A204.1 (cell line): ENCODE data around the gene CDC73.

Source experiments
- FAIRE-seq: peaks from 2 replicates; lab custom pipeline; 2012; peaks lifted over from hg19 to GRCh38; lab: Jason Lieb, UNC

CDC73 gene

GRCh38 chr1:193121616-193122593, at the start of gene CDC73:
TSS of gene CDC73 (plus strand) at chr1:193122031. CDS start at chr1:193122201, 170 bp downstream.
- FAIRE-seq, result peak; percentile 74

DNA sequence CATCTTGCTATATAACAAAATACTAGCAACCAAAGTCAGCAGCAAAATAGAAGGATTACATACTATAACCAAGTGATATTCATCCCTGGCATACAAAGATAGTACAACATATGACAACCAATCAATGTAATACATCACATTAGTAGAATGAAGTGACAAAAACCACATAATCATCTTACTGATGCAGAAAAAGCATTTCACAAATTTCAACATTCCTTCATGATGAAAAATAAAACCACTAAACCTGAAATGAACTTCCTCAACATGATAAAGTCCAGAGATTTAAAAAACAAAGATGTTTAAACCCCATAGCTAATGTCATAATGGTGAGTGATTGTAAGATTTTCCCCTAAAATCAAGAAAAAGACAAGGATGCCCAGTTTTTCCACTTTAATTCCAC, 43.8 kb upstream of the CDC73 start:
- FAIRE-seq, result no peak

GRCh38 chr1:193079187-193079586, 42.6 kb upstream of the CDC73 start:
- no peak for FAIRE-seq

DNA sequence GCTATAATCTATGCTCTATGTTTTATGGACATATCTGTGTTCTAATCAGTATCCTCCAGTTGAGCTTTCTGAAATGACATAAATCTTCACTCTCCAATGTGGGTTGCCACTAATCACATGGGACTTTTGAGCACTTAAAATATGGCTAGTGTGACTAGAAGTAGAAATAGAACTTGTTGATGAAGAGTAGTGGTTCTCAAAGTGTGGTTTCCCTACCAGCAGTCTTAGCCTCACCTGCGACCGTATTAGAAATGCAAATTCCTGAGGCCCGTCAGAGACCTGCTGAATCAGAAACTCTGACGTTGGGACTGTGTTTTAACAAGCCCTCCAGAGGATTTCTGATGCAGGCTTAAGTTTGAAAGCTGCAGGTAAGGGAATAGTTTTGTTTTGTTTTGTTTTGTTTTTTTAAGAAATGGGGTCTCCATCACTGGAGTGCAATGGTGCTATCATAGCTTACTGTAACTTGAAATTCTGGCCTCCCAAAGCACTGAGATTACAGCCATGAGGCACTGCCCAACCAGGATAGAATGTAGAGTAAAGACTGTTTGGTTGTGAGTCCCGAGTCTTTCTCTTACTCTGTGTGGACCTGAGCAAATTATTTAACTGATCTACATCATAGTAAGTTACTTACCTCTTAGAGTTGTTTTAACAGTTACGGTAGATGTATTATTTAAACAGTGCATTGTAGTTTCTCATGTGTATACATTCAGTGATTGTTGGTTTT, 38.3 kb upstream of the CDC73 start:
- no peak for FAIRE-seq

DNA sequence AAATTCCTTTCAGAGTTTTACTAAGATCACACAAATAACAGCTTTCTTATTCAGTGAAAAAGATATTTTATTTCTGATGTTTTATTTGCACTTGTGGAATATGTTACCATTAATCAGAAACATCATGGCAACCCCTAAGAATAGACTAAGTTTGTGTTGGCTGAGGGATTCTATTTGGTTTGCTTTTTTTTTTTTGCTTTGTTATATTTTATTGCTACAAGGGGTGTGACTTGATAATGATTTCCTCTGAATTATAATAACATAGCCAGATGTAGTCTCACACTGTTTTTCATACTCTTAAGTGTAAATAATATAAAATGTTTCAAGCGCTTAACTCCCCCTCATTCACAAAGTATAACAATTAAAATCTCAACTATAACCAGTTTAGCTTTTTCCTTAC, 36.6 kb upstream of the CDC73 start:
- FAIRE-seq, result no peak

DNA sequence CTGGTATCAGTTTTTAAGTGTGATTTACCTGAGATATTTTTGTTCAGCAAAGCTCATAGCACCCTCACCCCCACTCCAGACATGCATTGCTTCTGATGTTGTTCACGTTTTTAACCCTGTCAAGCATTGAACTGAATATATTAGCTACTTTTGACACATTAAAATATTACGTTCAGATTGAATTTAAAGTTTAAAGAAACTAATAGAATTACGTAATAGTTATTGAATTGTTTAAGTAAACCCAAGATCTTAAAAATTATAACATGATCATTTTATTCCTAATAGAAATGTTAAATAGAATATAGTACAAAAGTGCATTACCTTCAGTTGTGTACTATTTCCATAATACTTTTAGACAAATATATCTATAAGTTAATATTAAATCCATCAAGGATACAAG, 35.5 kb upstream of the CDC73 start:
- peak; percentile 60 for FAIRE-seq

GRCh38 chr1:193087893-193088292, 33.9 kb upstream of the CDC73 start:
- FAIRE-seq, result no peak

GRCh38 chr1:193090865-193091264, 31.0 kb upstream of the CDC73 start:
- FAIRE-seq, result peak; percentile 52

DNA sequence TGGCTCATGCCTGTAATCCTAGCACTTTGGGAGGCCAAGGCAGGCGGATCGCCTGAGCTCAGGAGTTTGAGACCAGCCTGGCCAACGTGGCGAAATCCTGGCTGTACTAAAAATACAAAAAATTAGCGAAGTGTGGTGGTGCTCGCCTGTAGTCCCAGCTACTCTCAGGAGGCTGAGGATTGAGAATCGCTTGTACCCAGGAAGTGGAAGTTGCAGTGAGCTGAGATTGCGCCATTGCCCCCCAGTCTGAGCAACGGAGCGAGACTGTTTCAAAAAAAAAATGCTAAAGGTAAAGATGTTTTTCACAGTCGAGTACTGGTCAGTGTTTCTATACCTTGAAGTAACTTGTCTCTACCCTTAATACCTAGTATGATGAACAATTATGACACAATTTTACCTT, 27.7 kb upstream of the CDC73 start:
- FAIRE-seq, result no peak

DNA sequence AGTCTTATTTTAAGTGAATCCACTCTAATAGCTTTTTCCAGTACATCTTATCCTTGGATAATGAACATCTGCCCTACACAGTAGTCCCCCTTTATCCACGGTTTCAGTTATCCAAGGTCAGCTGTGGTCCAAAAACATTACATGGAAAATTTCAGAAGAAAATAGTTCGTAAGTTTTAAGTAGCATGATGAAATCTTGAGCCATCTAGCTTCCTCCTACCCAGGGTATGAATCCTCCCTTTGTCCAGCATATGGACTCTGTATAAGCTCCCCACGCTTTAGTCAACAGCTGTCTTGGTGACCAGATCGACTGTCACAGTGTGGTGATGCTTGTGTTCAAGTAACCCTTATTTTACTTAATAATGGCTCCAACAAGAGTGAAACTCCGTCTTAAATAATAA, 19.2 kb upstream of the CDC73 start:
- FAIRE-seq, result no peak

- FAIRE-seq, result no peak
Observed at GRCh38 chr1:193103759-193104501, 17.9 kb upstream of the CDC73 start.

DNA sequence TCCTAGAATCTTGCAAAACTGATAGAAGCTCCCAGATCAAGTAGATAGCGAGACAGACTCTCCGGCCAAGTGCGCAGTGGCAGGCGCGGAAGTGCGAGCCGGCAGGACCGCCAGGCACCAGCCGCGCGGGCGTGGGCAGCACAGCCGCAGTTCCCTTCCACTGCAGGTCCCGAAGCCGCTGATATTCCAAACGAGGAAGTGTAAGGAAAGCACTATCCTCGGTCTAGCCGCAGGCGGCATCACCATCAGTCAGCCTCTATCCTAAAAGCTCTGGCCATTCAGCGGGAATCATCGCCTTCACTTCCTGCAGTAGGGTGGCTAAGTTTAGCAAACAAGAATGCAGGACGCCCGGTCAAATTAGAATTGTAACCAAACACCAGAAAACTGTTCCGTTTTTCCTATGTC, 17.3 kb upstream of the CDC73 start:
- FAIRE-seq, result no peak

- no peak for FAIRE-seq
Observed at GRCh38 chr1:193104907-193105820, 16.7 kb upstream of the CDC73 start, which contains the start of gene GLRX2. TSS of gene GLRX2 (minus strand) at chr1:193105414. CDS start at chr1:193105382, 32 bp downstream.

DNA sequence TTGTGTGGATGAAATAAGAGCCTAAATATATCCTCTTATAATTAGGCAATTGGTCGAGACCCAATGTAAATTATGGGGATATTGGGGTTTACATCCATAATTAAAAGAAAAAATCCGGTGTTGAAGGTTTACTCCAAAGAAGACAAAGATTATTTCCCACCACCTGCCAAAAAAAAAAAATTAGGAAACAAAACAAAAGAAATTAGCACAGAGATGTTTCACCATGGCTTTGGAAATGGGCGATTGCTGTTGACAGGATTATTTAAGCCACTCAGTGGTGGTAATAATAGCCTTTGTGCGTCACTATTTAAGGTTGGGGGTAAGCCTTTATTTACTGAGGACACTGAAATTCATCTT, 16.0 kb upstream of the CDC73 start:
- FAIRE-seq, result no peak

GRCh38 chr1:193108471-193108870, 13.4 kb upstream of the CDC73 start:
- FAIRE-seq, result no peak

GRCh38 chr1:193109619-193110018, 12.2 kb upstream of the CDC73 start:
- FAIRE-seq, result no peak

DNA sequence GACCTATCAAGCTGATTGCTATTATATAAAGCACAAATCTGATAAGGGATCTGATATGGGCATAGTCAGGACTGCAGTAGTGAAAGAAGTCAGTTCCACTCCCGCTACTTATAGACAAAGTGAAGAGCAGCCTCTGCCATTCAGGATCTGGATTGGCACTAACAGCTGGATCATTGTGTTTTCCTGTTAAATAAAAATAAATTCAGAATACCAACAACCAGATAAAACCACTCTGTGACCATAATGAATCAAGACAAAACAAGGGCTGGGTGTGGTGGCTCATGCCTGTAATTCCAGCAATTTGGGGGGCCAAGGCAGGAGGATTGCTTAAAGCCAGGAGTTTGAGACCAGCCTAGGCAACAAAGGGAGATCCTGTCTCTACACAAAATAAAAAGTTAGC, 11.6 kb upstream of the CDC73 start:
- FAIRE-seq, result no peak

GRCh38 chr1:193110864-193111263, 11.0 kb upstream of the CDC73 start:
- FAIRE-seq, result no peak

- FAIRE-seq, result no peak
Observed at GRCh38 chr1:193111641-193112090, 10.2 kb upstream of the CDC73 start.

DNA sequence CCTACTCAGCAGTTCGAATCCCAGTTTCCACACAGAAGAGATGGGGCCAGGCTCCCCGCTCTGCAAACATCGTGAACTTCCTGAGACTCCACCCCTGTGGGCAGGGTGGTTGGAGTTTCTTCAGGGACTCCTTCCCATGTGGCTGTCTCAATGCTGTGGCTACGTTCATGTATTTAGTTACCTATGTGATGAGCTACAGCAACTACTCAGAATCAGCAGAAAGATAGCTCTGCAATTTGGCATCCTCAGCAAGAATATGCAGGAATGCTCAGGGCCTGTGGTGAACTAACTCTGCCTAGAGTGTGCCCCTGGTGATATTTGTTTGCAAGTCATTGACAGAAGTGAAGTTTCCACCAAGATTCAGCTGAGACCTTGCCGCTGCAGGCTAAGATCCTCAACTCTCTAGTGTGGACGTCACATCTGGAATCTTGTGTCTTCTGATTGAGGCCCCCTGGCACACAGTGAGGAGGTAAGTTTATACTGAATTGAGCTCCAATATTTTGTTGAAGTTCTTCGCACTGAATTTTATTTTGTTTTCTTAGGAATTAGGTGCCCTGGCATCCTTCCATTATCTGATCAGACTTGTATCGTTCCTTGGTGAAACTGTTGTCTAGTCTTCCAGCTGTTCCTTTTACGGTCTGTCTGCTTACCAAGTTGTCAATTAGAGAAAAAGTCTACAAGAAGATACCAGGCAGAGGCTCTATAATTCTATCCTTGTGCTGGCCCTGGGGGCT, 8.4 kb upstream of the CDC73 start:
- FAIRE-seq, result no peak

GRCh38 chr1:193113992-193114332, 7.9 kb upstream of the CDC73 start:
- no peak for FAIRE-seq
